H1 (cell line): ENCODE measurements around the gene HSD17B13. TPM values are rescaled to one million over a fixed set of nuclear protein-coding genes. Genes with fewer than 3 reads are reported as not detected.

Experiments used
- CTCF ChIA-PET: fragments of 300-600 bp; sonication (Branson Sonifier 250); formaldehyde crosslinking; loops from one replicate; lab custom pipeline; 2021; ENCODE audit not compliant: partially characterized antibody; lab: Charles Lee
- POLR2A ChIA-PET: fragments of 300-600 bp; sonication (Branson Sonifier 250); formaldehyde crosslinking; loops from one replicate; lab custom pipeline; 2021; ENCODE audit warnings: inconsistent platforms; ENCODE audit not compliant: partially characterized antibody; lab: Charles Lee
- DNase-seq, 2 experiments: peaks; one replicate each; pipeline versions ENCODE4 v3.0.0 to v3.0.0-alpha.2; 2010 to 2022; ENCODE audit warnings: low spot score in 2 of 2, low read depth in 1 of 2, mixed read lengths in 1 of 2
- FAIRE-seq: peaks from 2 replicates; lab custom pipeline; 2011; peaks lifted over from hg19 to GRCh38; lab: Jason Lieb, UNC
- H2AFZ ChIP-seq: 2 replicates; pipeline ENCODE4 v1.8.1; 2012; ENCODE audit warnings: low read length, inconsistent platforms
- H2AK5ac ChIP-seq: 2 replicates; pipeline ENCODE4 v1.6.1; 2013; ENCODE audit warnings: low read depth, low read length
- H2BK120ac ChIP-seq: replicated peaks from 2 replicates; pipeline ENCODE3; 2013; ENCODE audit warnings: low read depth, low read length, inconsistent platforms
- H2BK12ac ChIP-seq: 2 replicates; pipeline ENCODE4 v1.6.1; 2013; ENCODE audit warnings: low read depth, low read length
- H2BK15ac ChIP-seq: 2 replicates; pipeline ENCODE4 v1.6.1; 2013; ENCODE audit warnings: low read length
- H2BK20ac ChIP-seq: 2 replicates; pipeline ENCODE4 v1.6.1; 2013; ENCODE audit warnings: low read length
- H2BK5ac ChIP-seq: 2 replicates; pipeline ENCODE4 v1.6.1; 2013; ENCODE audit warnings: low read depth, low read length
- H3K14ac ChIP-seq: 2 replicates; pipeline ENCODE4 v1.6.1; 2013; ENCODE audit warnings: inconsistent platforms; ENCODE audit not compliant: insufficient read length
- H3K18ac ChIP-seq: 2 replicates; pipeline ENCODE4 v1.6.1; 2013; ENCODE audit warnings: low read length; ENCODE audit errors: extremely low read depth
- H3K23ac ChIP-seq: 2 replicates; pipeline ENCODE4 v1.6.1; 2013; ENCODE audit warnings: inconsistent platforms; ENCODE audit not compliant: insufficient read length
- H3K23me2 ChIP-seq: 2 replicates; pipeline ENCODE4 v1.6.1; 2013; ENCODE audit warnings: low read depth, low read length
- H3K27ac ChIP-seq: 2 replicates; pipeline ENCODE4 v1.6.1; 2011; ENCODE audit warnings: low read depth, low read length, inconsistent platforms
- H3K27me3 ChIP-seq, 4 experiments: replicated peaks in 1 of 4; 1 replicate in 1 of 4; 2 replicates in 3 of 4; pipeline versions ENCODE4 v1.6.1 to v1.8.1; 2011 to 2013; ENCODE audit warnings: low read length in 3 of 4, mild to moderate bottlenecking in 3 of 4, inconsistent platforms in 2 of 4, mixed read lengths in 2 of 4, moderate library complexity in 1 of 4; ENCODE audit not compliant: control insufficient read depth in 3 of 4, insufficient read depth in 3 of 4; ENCODE audit errors: extremely low read depth in 1 of 4
- H3K36me3 ChIP-seq, 4 experiments: 2 replicates each; pipeline versions ENCODE4 v1.6.1 to v1.8.1; 2011 to 2013; ENCODE audit warnings: mild to moderate bottlenecking in 4 of 4, low read length in 3 of 4, moderate library complexity in 2 of 4, control low read depth in 1 of 4, inconsistent platforms in 1 of 4; ENCODE audit not compliant: insufficient read depth in 4 of 4, control insufficient read depth in 2 of 4
- H3K4ac ChIP-seq: replicated peaks from 2 replicates; pipeline ENCODE3; 2013; ENCODE audit warnings: low read length, low read depth, mixed read lengths, inconsistent platforms; ENCODE audit not compliant: insufficient read length
- H3K4me1 ChIP-seq, 4 experiments: replicated peaks in 1 of 4; 1 replicate in 1 of 4; 2 replicates in 3 of 4; pipeline versions ENCODE4 v1.6.1 to v1.8.1; 2011 to 2013; ENCODE audit warnings: low read length in 3 of 4, inconsistent platforms in 2 of 4, mixed read lengths in 1 of 4; ENCODE audit not compliant: insufficient read depth in 4 of 4, control insufficient read depth in 3 of 4
- H3K4me2 ChIP-seq, 2 experiments: 2 replicates each; pipeline versions ENCODE4 v1.6.1 to v1.8.1; 2011 to 2013; ENCODE audit warnings: low read depth in 2 of 2, low read length in 2 of 2, control low read depth in 1 of 2, inconsistent platforms in 1 of 2, mild to moderate bottlenecking in 1 of 2; ENCODE audit not compliant: insufficient read depth in 1 of 2
- H3K4me3 ChIP-seq, 4 experiments: fragments of 200-600, 300-600 bp in 1 of 4; sonication (generic), shearing (Covaris generic), sonication (Bioruptor Twin) in 1 of 4; 2 replicates each; pipeline versions ENCODE4 v1.5.1 to v1.8.1; 2011 to 2016; ENCODE audit warnings: low read length in 4 of 4, low read depth in 3 of 4, control low read depth in 2 of 4, inconsistent platforms in 2 of 4, mild to moderate bottlenecking in 2 of 4, mixed read lengths in 1 of 4, moderate library complexity in 1 of 4; ENCODE audit not compliant: insufficient read depth in 2 of 4; ENCODE audit errors: extremely low read depth in 1 of 4
- H3K56ac ChIP-seq: replicated peaks from 2 replicates; pipeline ENCODE3; 2013; ENCODE audit warnings: low read depth, mild to moderate bottlenecking, mixed read lengths, low read length, inconsistent platforms; ENCODE audit not compliant: insufficient read length
- H3K79me1 ChIP-seq: 2 replicates; pipeline ENCODE4 v1.6.1; 2013; ENCODE audit warnings: low read depth, low read length, control low read depth
- H3K79me2 ChIP-seq, 2 experiments: 2 replicates each; pipeline versions ENCODE4 v1.6.1 to v1.8.1; 2012 to 2013; ENCODE audit warnings: low read length in 2 of 2, mild to moderate bottlenecking in 2 of 2, inconsistent platforms in 1 of 2; ENCODE audit not compliant: insufficient read depth in 2 of 2, control insufficient read depth in 1 of 2
- H3K9ac ChIP-seq, 4 experiments: replicated peaks in 1 of 4; 1 replicate in 1 of 4; 2 replicates in 3 of 4; pipeline versions ENCODE4 v1.6.1 to v1.8.1; 2011 to 2013; ENCODE audit warnings: low read depth in 3 of 4, low read length in 3 of 4, control low read depth in 2 of 4, mild to moderate bottlenecking in 2 of 4, moderate library complexity in 2 of 4, inconsistent platforms in 1 of 4; ENCODE audit errors: extremely low read depth in 1 of 4
- H3K9me3 ChIP-seq, 2 experiments: 2 replicates each; pipeline versions ENCODE4 v1.6.1 to v1.8.1; 2012 to 2013; ENCODE audit warnings: mild to moderate bottlenecking in 2 of 2, moderate library complexity in 2 of 2, control low read depth in 1 of 2, inconsistent platforms in 1 of 2, low read depth in 1 of 2, low read length in 1 of 2, mixed read lengths in 1 of 2; ENCODE audit not compliant: insufficient read depth in 2 of 2
- H4K20me1 ChIP-seq, 2 experiments: replicated peaks in 1 of 2; 2 replicates each; pipeline versions ENCODE3 to v1.8.1; 2011 to 2013; ENCODE audit warnings: inconsistent platforms in 2 of 2, low read length in 2 of 2, mild to moderate bottlenecking in 1 of 2; ENCODE audit not compliant: insufficient read depth in 2 of 2, control insufficient read depth in 1 of 2
- H4K5ac ChIP-seq: 2 replicates; pipeline ENCODE4 v1.6.1; 2013; ENCODE audit warnings: low read length, low read depth, mixed read lengths, inconsistent platforms; ENCODE audit not compliant: insufficient read length
- H4K8ac ChIP-seq: 2 replicates; pipeline ENCODE4 v1.8.0; 2013; ENCODE audit warnings: mild to moderate bottlenecking, moderate library complexity, low read length, inconsistent platforms; ENCODE audit not compliant: insufficient read depth; ENCODE audit errors: extremely low read depth
- H4K91ac ChIP-seq: replicated peaks from 2 replicates; pipeline ENCODE3; 2013; ENCODE audit warnings: low read length, mixed read lengths, inconsistent platforms; ENCODE audit not compliant: insufficient read length
- EP300 ChIP-seq, 2 experiments: IDR thresholded peaks; 1 replicate in 1 of 2; 2 replicates in 1 of 2; pipeline ENCODE4 v1.6.1; 2011 to 2012; ENCODE audit warnings: low read depth in 2 of 2, low read length in 2 of 2, mild to moderate bottlenecking in 2 of 2, borderline replicate concordance in 1 of 2, inconsistent platforms in 1 of 2, moderate library complexity in 1 of 2
- POU5F1 ChIP-seq: IDR thresholded peaks from 2 replicates; pipeline ENCODE4 v1.6.1; 2011; ENCODE audit warnings: low read depth, mild to moderate bottlenecking, low read length, moderate library complexity
- YY1 ChIP-seq: IDR thresholded peaks from 2 replicates; pipeline ENCODE4 v1.6.1; 2011; ENCODE audit warnings: low read depth, mild to moderate bottlenecking, low read length
- WGBS, 2 experiments: shearing (Covaris generic) in 1 of 2; methylation state at CpG; one replicate each; pipeline versions ENCODE4 v1.1.6 to v1.1.7; 2013 to 2015; ENCODE audit warnings: low lambda C conversion rate in 2 of 2, mixed read lengths in 2 of 2, inconsistent platforms in 1 of 2, low coverage in 1 of 2, missing lambda C conversion rate in 1 of 2; ENCODE audit not compliant: insufficient replicate concordance in 2 of 2, insufficient coverage in 1 of 2, insufficient read length in 1 of 2; ENCODE audit errors: extremely low coverage in 1 of 2, missing lambda C conversion rate in 1 of 2; 5-methylcytosine and 5-hydroxymethylcytosine counted together
- polyA plus RNA-seq, 7 experiments: library from polyadenylated mRNA; depleted of rRNA in 3 of 7; stranded (reverse) in 5 of 7; unstranded in 2 of 7; fragments of >200 nt in 5 of 7; fragments of 200-250 nt in 2 of 7; gene quantifications; 1 replicate in 5 of 7; 2 replicates in 1 of 7; 4 replicates in 1 of 7; pipeline versions ENCODE4 v1.2.1 to v1.2.3, GENCODE V29; 2011 to 2013; ENCODE audit warnings: missing spikeins in 2 of 7, mixed read lengths in 2 of 7
- total RNA-seq: library from RNA; stranded (reverse); fragmentation: NEBNext Ultra II Directional; extraction: Animal tissue kit (Norgen Biotek cat#: 25700); gene quantifications from 2 replicates; pipeline ENCODE4 v1.2.1, GENCODE V29; 2021

The HSD17B13 gene
- total and polyA plus RNA-seq, 2 of the 8 experiments (the other 6 are each of a cell fraction or from before 2014, with no cell fraction given) = 0.09 to 0.13 TPM

DNA sequence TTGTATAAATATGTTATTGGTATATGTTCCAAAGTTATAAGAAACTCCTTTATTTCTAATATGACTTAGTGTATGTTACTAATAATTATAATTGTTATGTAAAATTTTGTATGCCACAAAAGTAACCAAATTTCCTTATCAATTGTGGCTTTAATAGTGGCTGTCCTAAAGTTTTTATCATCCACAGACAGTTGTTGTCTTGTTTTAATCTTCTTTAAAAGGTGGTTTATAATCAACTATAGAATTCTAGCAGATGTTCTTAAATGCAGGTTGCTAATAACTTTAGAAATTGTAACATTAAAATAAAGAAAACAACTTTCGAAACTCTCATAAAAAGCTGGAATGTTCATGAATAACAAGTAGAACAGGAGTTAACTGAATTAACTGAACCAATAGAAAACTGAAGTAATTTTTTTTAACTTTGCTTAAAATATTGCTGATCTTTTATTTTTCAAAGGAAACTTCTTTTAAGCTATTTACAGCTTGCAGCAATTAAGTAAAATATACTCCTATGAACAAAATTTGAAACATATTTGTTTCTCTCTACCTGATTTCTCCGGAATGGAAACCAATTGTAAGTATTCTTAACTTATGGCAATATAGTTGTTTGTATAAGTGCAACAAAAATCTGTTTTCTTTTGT, 44.0 kb upstream of the HSD17B13 start:
- Histone ChIP-seq H4K5ac (no peak overlapping the region), H2BK20ac (no peak overlapping the region), H2BK120ac (no peak overlapping the region), H4K91ac (no peak overlapping the region), H3K23ac (no peak overlapping the region), H2BK15ac (no peak overlapping the region), H3K79me1 (no peaks in the 10 kb centered on the region; the same call in 1 of the 2 replicates), H2BK12ac (no peak overlapping the region), H3K36me3 (peaks cover 0 to 15% (median 3%) of the 10 kb centered on the region in 4 experiments; a peak in 4 of 8 replicates), H2AFZ (no peak overlapping the region), H3K4ac (no peak overlapping the region), H3K27ac (no peak overlapping the region), H3K56ac (no peak overlapping the region), H3K27me3 (no peaks in the 10 kb centered on the region), H3K4me3 (no peak overlapping the region), H3K9ac (no peak overlapping the region), H2AK5ac (no peak overlapping the region), H3K23me2 (no peaks in the 10 kb centered on the region), H3K18ac (no peak overlapping the region), H2BK5ac (no peak overlapping the region), H3K4me1 (peaks cover 0 to 4% (median 0%) of the 10 kb centered on the region in 4 experiments; a peak in 2 of 7 replicates), H4K20me1 (no peaks in the 10 kb centered on the region), H3K4me2 (no peak overlapping the region), H3K79me2 (no peaks in the 10 kb centered on the region), H3K14ac (no peak overlapping the region), H4K8ac (no peak overlapping the region), H3K9me3 (0 out of 4 replicates have a peak, but pooled peaks cover 0 to 2% of the 10 kb centered on the region in 2 experiments)
- TF ChIP-seq EP300 (IDR thresholded peaks at IDR 0.05; ENCODE audit: borderline replicate concordance in 1 of 2, low read depth in 2 of 2, low read length in 2 of 2) (no peak), YY1 (no peak), POU5F1 (no peak)
- FAIRE-seq = no peak
- no peak for DNase-seq
- ChIA-PET CTCF (interaction anchor here (1.4 to 4.5 kb wide), 2 partner anchors 9 to 13 kb away, joined by 4 to 25 read pairs; no protein-coding TSS in a partner anchor), POLR2A (no interaction called here)
- WGBS, 2 experiments = 95% methylated on average over 2 of the region's 2 CpGs; no CpG with 5 or more reads in 1 of the 2 experiments
